NCI-H510A treated with DMSO at 0.1 percent for 48 hours (cell line): ENCODE results near the gene EYS.

Source experiments
- DNase-seq: peaks from one replicate; lab custom pipeline; 2025; lab: John Stamatoyannopoulos, UW

EYS gene

DNA sequence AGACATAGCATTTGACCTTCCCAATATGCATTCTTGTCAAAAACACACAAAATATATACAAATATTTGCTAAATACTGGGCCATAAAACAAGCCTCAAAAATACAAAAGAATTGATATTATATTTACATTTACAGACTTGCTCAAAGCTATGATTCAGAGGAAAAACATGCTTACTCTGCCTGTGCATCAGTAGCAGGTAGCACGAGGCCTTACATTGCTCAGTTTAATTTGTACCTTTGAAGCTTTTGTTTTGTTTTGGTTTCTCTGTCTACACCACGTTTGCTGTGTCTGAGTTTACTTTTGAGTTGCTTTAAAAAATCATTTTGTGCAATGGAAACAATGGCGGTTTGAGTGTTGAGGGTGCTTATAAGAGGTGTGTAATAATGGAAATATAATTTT, 1972.1 kb downstream of the EYS start:
- no peak for DNase-seq

DNA sequence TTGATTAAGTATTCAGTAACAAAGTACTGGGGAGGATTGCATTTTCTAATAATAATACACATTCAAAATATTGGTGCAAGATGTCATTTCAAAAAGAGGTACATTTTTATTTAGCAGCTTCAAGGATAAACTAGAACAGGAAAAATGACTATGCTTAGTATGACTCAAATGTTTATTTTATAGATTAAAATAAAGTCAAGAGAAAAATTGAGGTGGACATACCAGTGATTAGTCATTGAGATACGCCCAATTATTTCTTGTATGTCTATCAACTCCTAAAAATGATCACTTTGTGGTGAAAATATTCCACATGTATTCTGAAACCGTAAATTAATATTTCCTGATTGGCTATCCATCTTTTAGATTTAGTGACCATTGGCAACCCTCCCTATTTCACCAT, 1974.7 kb downstream of the EYS start:
- no peak for DNase-seq

DNA sequence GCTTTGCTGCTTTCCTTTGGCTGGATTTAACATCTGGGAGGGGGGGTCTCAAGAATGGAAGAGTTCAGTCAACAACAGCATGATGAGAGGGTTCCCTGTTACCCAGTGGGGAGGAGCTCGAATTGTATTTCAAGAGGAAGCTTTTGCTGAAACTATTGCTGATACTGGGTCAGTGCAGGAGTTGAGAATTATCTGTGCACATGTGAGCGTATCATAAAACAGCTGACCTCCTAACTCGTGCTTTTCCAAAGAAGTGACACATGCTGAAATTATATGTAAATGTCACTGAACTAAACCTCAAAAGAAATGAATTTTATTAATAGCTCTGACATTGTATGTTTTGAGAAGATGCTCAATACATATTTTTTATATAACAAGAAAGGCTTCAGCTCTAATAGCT, 1975.1 kb downstream of the EYS start:
- no peak for DNase-seq

DNA sequence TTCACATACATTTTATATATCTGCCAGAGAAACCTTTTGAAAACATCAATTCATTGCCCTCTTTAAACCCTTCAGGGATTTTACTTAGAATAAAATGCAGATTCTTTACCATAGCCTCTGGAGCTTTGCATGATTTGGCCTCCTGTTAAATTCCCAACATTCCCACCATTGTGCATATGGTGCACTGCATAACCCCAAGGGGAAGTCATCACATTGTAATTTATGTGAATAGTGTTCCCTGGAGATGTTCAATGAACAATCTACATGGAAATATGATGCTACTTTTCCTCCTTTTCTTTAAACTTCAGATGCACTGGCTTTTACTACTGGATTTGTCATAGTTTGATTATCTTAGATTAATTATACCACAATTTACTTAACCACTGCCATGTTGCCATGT, 1976.7 kb downstream of the EYS start:
- DNase-seq: no peak

- DNase-seq: no peak
These were observed 1982.3 kb downstream of the EYS start for GRCh38 chr6:63724721-63725120.

- DNase-seq: no peak
These were observed 1985.8 kb downstream of the EYS start for GRCh38 chr6:63721181-63721580.

- DNase-seq: no peak
These were observed 1990.9 kb downstream of the EYS start for GRCh38 chr6:63716169-63716568.

- no peak for DNase-seq
These were observed 1992.9 kb downstream of the EYS start for GRCh38 chr6:63714091-63714490.

- no peak for DNase-seq
These were observed 1993.7 kb downstream of the EYS start for GRCh38 chr6:63713332-63713731.

- DNase-seq: no peak
These were observed 1997.9 kb downstream of the EYS start for GRCh38 chr6:63709148-63709547.

DNA sequence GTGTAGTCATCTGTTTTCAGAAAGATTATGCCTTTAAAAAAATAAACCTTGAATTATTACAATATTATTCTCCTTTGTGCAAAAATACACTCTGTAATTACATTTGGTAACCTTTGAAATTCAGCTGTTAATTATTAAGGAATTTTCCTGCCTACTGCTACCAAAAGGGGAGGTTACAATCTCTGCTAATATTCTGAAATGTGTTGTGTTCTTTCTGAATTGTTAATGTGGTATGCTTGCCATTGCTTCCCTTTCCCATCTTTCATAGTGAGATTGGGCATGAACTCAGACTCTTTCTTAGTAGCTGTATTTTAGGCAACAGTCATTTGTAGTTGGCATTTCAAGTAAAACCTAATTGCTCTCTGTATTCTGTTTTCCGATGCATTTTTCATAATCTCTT, 1998.4 kb downstream of the EYS start:
- no peak for DNase-seq

GRCh38 chr6:63706630-63707029, 2000.4 kb downstream of the EYS start:
- DNase-seq: no peak

DNA sequence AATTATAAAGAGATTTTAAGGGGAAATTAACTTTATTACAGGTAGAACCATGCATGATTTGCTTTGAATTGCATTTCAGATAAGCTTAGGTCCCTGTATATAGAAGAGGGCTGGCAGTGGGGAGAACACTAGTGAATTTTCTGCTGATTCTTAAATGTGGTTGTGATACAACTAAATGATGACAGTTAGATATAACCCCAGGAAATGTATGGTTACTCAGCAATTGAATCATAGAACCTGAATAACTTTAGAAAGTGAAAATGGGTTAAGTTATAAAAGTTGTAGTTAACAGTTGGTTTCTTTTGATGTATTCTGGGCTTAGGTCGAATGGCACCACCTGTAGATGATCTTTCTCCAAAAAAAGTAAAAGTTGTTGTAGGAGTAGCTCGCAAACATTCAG, 2001.3 kb downstream of the EYS start:
- no peak for DNase-seq

GRCh38 chr6:63690221-63690620, 2016.8 kb downstream of the EYS start:
- no peak for DNase-seq

DNA sequence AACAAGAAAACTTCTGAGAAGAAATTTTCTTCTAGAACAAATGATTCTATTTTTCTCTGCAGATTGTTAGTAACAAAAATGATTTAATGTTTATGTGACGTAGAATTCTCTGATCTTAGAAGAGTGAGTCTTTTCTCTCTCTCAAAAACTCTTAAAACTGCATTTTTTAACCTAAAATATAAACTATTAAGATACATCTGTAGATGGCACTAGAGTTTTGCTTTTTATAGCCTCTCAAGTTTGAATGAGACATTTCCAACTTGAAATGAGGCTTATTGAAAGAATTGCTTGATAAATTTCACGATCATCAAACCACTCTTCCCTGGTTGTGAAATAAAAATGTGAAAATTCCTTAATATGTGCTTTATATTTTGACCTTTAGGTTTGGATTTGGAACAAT, 2017.6 kb downstream of the EYS start:
- no peak for DNase-seq

DNA sequence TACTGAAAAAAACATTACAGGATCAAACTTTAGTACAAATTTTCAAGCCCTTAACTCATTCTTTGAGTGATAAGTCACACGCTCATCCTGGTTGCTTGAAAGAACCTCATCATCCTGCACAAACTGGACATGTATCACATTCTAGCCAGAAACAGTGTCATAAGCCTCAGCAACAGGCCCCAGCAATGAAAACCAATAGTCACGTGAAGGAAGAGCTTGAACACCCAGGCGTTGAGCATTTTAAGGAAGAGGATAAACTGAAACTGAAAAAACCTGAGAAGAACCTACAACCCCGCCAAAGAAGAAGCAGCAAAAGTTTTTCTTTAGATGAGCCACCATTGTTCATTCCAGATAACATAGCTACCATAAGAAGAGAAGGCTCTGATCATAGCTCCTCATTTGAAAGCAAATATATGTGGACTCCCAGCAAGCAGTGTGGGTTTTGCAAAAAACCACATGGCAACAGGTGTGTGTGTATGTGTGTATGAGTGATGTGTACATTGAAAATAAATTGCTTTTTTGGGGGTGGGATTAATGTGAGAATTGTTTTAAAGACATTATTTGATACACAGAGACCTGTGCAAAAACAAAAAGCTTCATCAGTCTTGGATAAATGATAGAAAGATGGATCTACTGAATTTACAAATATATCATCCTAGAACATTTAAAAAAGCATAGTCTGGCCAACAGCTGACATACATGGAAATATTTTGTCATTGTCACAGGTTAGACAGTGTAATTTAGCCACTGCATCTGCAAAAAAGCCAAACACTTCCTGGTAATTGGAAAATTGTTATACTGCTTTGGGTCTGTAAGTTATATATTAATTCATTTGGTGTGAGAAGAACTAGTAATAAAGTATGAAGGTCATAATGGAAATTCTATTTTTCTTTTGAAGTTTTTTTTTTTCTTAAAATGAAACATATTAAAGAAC, 2021.3 kb downstream of the EYS start:
- DNase-seq: no peak

- no peak for DNase-seq
These were observed 2023.9 kb downstream of the EYS start for GRCh38 chr6:63683071-63683603.

- no peak for DNase-seq
These were observed 2029.7 kb downstream of the EYS start for GRCh38 chr6:63677282-63677681.

DNA sequence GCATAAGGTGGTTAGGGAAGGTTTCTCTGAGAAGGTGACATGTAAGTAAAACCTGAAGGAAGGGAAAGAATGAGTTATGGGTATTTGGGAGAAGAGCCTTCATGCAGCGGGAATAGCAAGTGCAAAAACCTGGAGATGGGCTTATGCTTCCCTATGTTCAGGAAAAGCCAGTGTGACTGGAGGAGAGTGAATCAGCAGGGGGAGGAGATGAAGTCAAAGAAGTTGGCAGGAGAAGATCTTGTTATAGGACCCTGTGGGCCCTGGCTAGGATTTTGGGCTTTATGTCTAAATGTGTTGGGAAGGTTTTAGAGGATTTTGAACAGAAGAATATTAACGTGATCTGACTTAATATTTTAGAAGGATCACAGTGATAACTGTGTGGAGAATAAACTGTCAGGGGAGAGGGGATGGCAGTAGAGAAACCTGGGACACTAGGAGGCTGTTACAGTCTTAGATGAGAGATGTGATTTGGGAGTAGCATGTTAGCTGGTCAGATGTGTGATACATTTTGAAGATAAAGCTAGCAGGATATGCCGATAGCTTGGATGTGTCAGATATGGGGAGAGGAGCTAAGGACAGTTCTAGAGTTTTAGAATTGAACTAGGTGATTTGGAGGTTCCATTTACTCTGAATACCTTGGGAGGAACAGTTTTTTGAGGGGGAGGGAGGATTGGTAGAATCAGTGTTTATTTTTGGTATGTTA, 2030.5 kb downstream of the EYS start:
- no peak for DNase-seq

DNA sequence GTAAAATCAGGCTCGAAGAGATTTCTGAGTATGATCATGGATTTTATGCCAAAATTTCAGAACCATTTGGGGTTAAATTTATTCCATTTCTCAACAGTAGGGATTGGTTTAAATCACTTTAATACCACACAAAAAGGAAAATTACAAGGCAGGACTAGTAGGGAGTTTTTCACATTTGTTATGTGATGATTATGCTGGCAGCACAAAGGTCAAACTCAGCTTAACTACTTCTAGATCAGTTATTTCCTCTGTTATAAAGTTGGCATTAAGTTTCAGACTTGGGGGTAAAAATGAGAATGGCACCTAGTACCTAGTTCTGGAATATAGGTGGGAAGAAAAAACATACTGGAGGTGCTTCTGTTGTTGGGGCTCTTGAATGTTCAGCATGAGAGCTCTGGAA, 2031.9 kb downstream of the EYS start:
- DNase-seq: no peak

GRCh38 chr6:63674635-63675034, 2032.4 kb downstream of the EYS start:
- DNase-seq: no peak

GRCh38 chr6:63673692-63674091, 2033.3 kb downstream of the EYS start:
- no peak for DNase-seq

DNA sequence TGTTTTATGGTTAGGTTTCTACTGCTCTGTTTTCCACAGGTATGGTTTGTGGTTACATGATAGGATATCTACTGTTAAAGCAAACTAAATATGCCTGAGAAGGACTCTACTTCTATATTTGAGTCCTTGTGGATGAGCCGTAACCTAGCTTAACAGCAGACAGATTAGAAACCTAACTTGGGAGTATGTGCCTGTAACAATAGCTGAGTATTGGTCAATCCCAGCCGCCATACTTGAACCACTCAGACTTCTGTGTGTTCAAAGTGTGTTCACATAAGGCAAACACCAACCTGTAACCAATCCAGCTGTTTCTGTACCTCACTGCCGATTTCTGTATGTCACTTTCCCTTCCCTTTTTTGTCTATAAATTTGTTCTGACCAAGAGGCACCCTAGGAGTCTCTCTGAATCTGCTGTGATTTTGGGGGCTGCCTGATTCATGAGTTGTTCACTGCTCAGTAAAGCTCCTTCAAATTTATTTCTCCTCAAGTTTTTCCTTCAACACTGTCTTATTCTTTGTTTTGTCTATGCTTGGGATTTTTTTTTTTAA, 2034.4 kb downstream of the EYS start:
- DNase-seq: no peak
